Peyer's patch (tissue), 4 donors: ENCODE data around the gene TMBIM4. TPM values are rescaled to one million over a fixed set of nuclear protein-coding genes. Genes with fewer than 3 reads are reported as not detected.

Source experiments
- DNase-seq, 3 donors: peaks; one replicate each; pipeline ENCODE4 v3.0.0-alpha.2; 2017 to 2019
- H3K27ac ChIP-seq, 4 donors: fragments of 200-600 bp; sonication (generic); one replicate each; pipeline ENCODE4 v1.5.1; 2016 to 2019
- H3K27me3 ChIP-seq, 2 donors: fragments of 200-600 bp; sonication (generic); one replicate each; pipeline ENCODE4 v1.5.1; 2019
- H3K36me3 ChIP-seq, 3 donors: fragments of 200-600 bp; sonication (generic); one replicate each; pipeline ENCODE4 v1.5.1; 2016 to 2019
- H3K4me1 ChIP-seq, 4 donors: fragments of 200-600 bp; sonication (generic); one replicate each; pipeline ENCODE4 v1.5.1; 2016 to 2019
- H3K4me3 ChIP-seq, 4 donors: fragments of 200-600 bp; sonication (generic); 1 replicate in 3 of 4; 2 replicates in 1 of 4; pipeline ENCODE4 v1.5.1; 2016 to 2019; ENCODE audit warnings: mild to moderate bottlenecking in 1 of 4
- H3K9me3 ChIP-seq, 4 donors: fragments of 200-600 bp; sonication (generic); one replicate each; pipeline ENCODE4 v1.5.1; 2016 to 2019; ENCODE audit warnings: mild to moderate bottlenecking in 1 of 4
- CTCF ChIP-seq, 6 experiments: fragments of 450-650 bp in 4 of 6; fragments of 200-600 bp in 2 of 6; sonication (generic) in 1 of 6; IDR thresholded peaks; one replicate each; pipeline ENCODE4 v1.5.1; 2017 to 2019; ENCODE audit warnings: antibody characterized with exemption in 6 of 6, mild to moderate bottlenecking in 3 of 6, moderate library complexity in 1 of 6
- POLR2A ChIP-seq, 2 donors: fragments of 450-650 bp; IDR thresholded peaks; one replicate each; pipeline ENCODE4 v1.5.1; 2017; ENCODE audit warnings: antibody characterized with exemption in 2 of 2, mild to moderate bottlenecking in 2 of 2, moderate library complexity in 2 of 2
- total RNA-seq, 4 donors: library from RNA; depleted of rRNA; stranded (reverse); fragments of >200 nt; gene quantifications; one replicate each; pipeline ENCODE4 v1.1.0, GENCODE V29; 2016

The TMBIM4 gene
- total RNA-seq, 4 donors from 2014 or later, result 57.9 to 173 (median 70.7) TPM

- no peak for DNase-seq
- H3K36me3 ChIP-seq, result no peaks in the 10 kb centered on the region
- no peaks in the 10 kb centered on the region for H3K4me1 ChIP-seq
- no peak for TF ChIP-seq CTCF (IDR thresholded peaks at IDR 0.05)
- TF ChIP-seq POLR2A (IDR thresholded peaks at IDR 0.05), result no peak
- no peak overlapping the region for H3K27ac ChIP-seq
- H3K4me3 ChIP-seq, result no peak overlapping the region
- H3K27me3 ChIP-seq, result no peaks in the 10 kb centered on the region
- peaks cover 0 to 8% (median 0%) of the 10 kb centered on the region in 4 donors for H3K9me3 ChIP-seq
Measured at GRCh38 chr12:66103016-66103913, 66.5 kb downstream of the TMBIM4 start.

- H3K4me1 ChIP-seq, result no peaks in the 10 kb centered on the region
- no peak for DNase-seq
- H3K9me3 ChIP-seq, result no peaks in the 10 kb centered on the region
- TF ChIP-seq POLR2A (IDR thresholded peaks at IDR 0.05) (no peak), CTCF (IDR thresholded peaks at IDR 0.05) (no peak)
- H3K27me3 ChIP-seq, result no peaks in the 10 kb centered on the region
- H3K4me3 ChIP-seq, result no peak overlapping the region
- no peaks in the 10 kb centered on the region for H3K36me3 ChIP-seq
- H3K27ac ChIP-seq, result no peak overlapping the region
Measured at GRCh38 chr12:66092559-66093269, 77.1 kb downstream of the TMBIM4 start.

- DNase-seq, result no peak
- Histone ChIP-seq H3K27ac (no peak overlapping the region), H3K4me1 (no peaks in the 10 kb centered on the region), H3K27me3 (no peaks in the 10 kb centered on the region), H3K9me3 (no peaks in the 10 kb centered on the region), H3K36me3 (no peaks in the 10 kb centered on the region), H3K4me3 (no peak overlapping the region)
- TF ChIP-seq CTCF (IDR thresholded peaks at IDR 0.05) (no peak), POLR2A (IDR thresholded peaks at IDR 0.05) (no peak)
Measured at GRCh38 chr12:66090157-66090556, 79.6 kb downstream of the TMBIM4 start.

GRCh38 chr12:66087365-66087943 lies 82.3 kb downstream of the TMBIM4 start:
- DNase-seq, result peak in 2 of 3 donors; percentile 29 to 73
- Histone ChIP-seq H3K4me1 (no peaks in the 10 kb centered on the region), H3K27me3 (no peaks in the 10 kb centered on the region), H3K9me3 (no peaks in the 10 kb centered on the region), H3K4me3 (no peak overlapping the region), H3K27ac (no peak overlapping the region), H3K36me3 (no peaks in the 10 kb centered on the region)
- TF ChIP-seq POLR2A (IDR thresholded peaks at IDR 0.05), result no peak
- peak in 4 of 6 experiments; percentile 62 to 68 (median 64) for TF ChIP-seq CTCF (IDR thresholded peaks at IDR 0.05)

GRCh38 chr12:66085998-66086397 lies 83.8 kb downstream of the TMBIM4 start:
- no peak for DNase-seq
- Histone ChIP-seq H3K9me3 (no peaks in the 10 kb centered on the region), H3K36me3 (no peaks in the 10 kb centered on the region), H3K4me3 (no peak overlapping the region), H3K27ac (no peak overlapping the region), H3K27me3 (no peaks in the 10 kb centered on the region), H3K4me1 (no peaks in the 10 kb centered on the region)
- TF ChIP-seq CTCF (IDR thresholded peaks at IDR 0.05) (no peak), POLR2A (IDR thresholded peaks at IDR 0.05) (no peak)

Other genes starting within 250 kb of the TMBIM4 start
- gene LLPH, start 39.2 kb downstream of the TMBIM4 start, total RNA-seq, result 1 to 10 TPM; 3.1 to 5.1 (median 4.2) TPM
- gene IRAK3, start 19.2 kb upstream of the TMBIM4 start, total RNA-seq, result 10 to 100 TPM in 2 of 4 donors, 1 to 10 TPM in 2; 3.0 to 26.4 (median 7.8) TPM
- gene HELB, start 132.5 kb upstream of the TMBIM4 start, total RNA-seq, result 10 to 100 TPM in 2 of 4 donors, 1 to 10 TPM in 2; 6.1 to 19.8 (median 8.3) TPM